AG04449 (cell line): Measurements from ENCODE around the gene NIT1.

Source experiments
- CTCF ChIA-PET: fragments of 350-600 bp; formaldehyde crosslinking; extraction: SDS; loops from one replicate; lab custom pipeline; 2021; ENCODE audit warnings: antibody characterized with exemption; lab: Yijun Ruan, JAX
- POLR2A ChIA-PET: fragments of 400-600, 350-600 bp; formaldehyde crosslinking; extraction: SDS; loops from one replicate; lab custom pipeline; 2020; ENCODE audit warnings: antibody characterized with exemption, inconsistent platforms; lab: Yijun Ruan, JAX
- DNase-seq: peaks from one replicate; pipeline ENCODE4 v3.0.0-alpha.2; 2010; ENCODE audit warnings: low read depth, low spot score
- H3K4me3 ChIP-seq: 2 replicates; pipeline ENCODE4 v1.5.1; 2011; ENCODE audit warnings: low read depth, mild to moderate bottlenecking, control low read depth, low read length
- TF ChIP-seq, protein P1 (sequence below): IDR thresholded peaks from one replicate; pipeline ENCODE4 v1.5.1; 2011; ENCODE audit warnings: mild to moderate bottlenecking, moderate library complexity, low read length, control low read depth, inconsistent platforms; ENCODE audit not compliant: insufficient read depth; ENCODE audit errors: missing control alignments

NIT1 gene, protein sequence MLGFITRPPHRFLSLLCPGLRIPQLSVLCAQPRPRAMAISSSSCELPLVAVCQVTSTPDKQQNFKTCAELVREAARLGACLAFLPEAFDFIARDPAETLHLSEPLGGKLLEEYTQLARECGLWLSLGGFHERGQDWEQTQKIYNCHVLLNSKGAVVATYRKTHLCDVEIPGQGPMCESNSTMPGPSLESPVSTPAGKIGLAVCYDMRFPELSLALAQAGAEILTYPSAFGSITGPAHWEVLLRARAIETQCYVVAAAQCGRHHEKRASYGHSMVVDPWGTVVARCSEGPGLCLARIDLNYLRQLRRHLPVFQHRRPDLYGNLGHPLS

DNA sequence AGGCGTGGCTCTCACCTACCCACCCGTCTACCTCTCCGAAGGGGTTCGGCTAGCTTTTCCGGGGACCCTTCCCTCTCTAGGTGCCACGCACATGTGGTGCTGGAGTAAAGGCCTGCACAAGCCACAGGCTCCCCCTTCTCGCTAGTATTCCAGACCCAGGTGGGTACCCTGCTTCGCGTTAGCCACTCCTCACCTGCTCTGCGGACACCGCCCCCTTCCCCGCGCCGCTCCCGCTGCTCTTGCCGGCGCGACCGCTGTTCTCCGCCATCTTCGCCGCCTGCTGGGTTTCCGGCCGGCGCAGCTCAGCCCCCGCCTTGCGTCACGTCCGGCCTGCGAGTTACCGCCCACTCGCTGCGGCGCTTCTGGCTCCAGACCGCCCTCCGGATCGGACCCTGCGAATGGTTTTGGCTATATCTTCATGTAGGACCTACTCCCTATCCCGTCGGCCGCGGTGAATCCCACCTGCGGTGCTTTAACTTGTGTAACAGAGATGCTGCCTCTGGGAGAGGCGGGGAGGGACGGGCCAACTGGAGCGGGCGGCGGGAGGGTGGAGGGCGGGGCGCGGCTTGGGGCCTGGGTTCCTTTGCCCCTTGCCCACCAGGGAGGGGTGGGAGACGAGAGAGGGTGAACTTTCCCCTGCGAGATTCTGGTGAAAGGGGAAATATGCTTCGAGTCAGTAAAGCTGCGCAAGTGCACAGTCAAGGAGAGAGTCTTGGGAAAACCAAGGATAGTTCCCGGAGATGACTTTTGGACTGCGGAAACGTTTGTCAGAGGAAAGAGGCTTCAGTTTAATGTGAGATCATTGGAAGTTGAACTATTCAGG, at the start of gene NIT1, which contains the start of gene PFDN2:
Gene NIT1 (plus strand): TSS at position 347 of the 823 bp plus-strand sequence. CDS start 72 bp downstream, at position 419.
Gene PFDN2 (minus strand): TSS at position 279 of the 823 bp plus-strand sequence. CDS start 11 bp downstream, at position 268.
- TF ChIP-seq, protein P1, sequence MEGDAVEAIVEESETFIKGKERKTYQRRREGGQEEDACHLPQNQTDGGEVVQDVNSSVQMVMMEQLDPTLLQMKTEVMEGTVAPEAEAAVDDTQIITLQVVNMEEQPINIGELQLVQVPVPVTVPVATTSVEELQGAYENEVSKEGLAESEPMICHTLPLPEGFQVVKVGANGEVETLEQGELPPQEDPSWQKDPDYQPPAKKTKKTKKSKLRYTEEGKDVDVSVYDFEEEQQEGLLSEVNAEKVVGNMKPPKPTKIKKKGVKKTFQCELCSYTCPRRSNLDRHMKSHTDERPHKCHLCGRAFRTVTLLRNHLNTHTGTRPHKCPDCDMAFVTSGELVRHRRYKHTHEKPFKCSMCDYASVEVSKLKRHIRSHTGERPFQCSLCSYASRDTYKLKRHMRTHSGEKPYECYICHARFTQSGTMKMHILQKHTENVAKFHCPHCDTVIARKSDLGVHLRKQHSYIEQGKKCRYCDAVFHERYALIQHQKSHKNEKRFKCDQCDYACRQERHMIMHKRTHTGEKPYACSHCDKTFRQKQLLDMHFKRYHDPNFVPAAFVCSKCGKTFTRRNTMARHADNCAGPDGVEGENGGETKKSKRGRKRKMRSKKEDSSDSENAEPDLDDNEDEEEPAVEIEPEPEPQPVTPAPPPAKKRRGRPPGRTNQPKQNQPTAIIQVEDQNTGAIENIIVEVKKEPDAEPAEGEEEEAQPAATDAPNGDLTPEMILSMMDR, result no peak
- no peak for DNase-seq
- ChIA-PET CTCF (interaction anchor here (0.9 to 6.8 kb wide), 8 partner anchors 10 to 124 kb away, joined by 3 to 57 read pairs (median 4); partner anchors contain the start of gene KLHDC9), POLR2A (interaction anchor here (0.6 to 1.1 kb wide), 2 partner anchors 15 to 73 kb away, joined by 3 to 6 read pairs; no protein-coding TSS in a partner anchor)
- H3K4me3 ChIP-seq, result peak within 1 kb of the TSS; percentile 98

DNA sequence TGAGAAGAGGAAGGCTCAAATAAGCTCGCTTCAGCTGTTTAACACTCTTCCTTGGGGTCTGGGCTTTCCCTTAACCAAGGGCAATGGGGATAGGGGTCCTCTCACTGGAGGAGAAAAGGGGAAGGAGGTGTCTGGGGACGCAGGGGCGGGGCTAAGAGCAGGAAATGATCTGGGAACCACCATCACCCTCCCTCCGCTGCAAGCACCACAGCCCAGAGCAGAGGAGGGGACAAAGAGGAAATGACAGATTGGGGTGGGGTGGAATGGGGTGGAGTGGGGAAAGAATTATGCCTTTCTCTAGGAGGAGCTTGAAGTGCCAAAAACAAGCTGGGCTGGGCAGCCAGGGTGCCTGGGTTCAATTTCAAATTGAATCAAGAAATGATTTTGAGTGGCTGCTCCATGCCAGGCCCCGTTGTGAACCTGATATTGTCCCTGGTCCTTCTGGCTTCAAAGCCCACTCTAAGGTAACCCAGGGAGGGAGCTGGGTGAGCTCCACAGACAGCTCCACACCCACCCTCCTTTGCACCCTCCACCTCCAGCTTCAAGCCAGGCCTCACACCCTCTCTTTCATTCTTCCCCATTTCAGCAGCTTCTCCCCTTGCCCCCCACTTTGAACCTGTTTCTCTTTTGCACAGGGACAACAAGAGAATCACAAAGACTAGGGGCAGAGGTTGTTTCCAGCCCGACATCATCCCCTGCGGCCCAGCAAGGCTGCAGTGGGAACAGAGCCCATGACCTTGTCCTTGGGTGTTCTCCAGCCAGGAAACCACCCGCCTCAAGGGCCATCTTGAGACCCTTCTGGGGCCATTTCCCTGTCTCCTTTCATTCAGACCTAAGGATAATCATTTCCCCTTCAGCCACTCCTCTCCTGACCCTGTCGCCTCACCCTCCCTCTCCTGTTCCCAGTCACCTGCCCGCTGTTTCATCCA, 49.3 kb upstream of the NIT1 start:
- no peak for DNase-seq
- CTCF ChIA-PET, result interaction anchor here (0.8 to 8.9 kb wide), 6 partner anchors 9 to 33 kb away, joined by 3 to 100 read pairs (median 3); partner anchors contain the start of genes KLHDC9 and USF1
- POLR2A ChIA-PET, result no interaction called here
- H3K4me3 ChIP-seq, result no peak overlapping the region
- TF ChIP-seq, protein P1, result no peak

DNA sequence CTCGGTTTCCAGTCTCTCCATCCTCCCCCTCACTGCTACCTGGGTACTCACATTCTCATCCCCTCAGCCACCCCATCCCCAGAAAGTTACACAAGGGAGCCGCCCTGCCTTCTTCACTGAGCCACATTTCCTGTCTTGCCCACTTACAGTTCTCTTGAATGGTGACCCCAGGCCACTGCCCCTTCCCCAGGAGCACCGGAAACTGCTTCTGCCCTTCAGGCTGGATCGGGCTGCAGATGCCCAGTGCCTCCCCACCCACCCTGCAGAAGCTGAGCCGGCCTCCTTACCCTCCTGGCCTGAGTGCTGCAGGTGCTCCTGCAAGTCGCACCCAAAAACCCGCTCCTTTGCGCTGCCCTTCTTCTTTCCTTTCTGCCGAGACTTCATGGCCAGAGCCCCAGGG, 48.7 kb upstream of the NIT1 start:
- TF ChIP-seq, protein P1, result no peak
- POLR2A ChIA-PET, result no interaction called here
- no peak for DNase-seq
- H3K4me3 ChIP-seq, result no peak overlapping the region
- CTCF ChIA-PET, result interaction anchor here (1.1 to 8.9 kb wide), 4 partner anchors 20 to 29 kb away, joined by 3 to 100 read pairs (median 4); partner anchors contain the start of genes KLHDC9 and USF1

DNA sequence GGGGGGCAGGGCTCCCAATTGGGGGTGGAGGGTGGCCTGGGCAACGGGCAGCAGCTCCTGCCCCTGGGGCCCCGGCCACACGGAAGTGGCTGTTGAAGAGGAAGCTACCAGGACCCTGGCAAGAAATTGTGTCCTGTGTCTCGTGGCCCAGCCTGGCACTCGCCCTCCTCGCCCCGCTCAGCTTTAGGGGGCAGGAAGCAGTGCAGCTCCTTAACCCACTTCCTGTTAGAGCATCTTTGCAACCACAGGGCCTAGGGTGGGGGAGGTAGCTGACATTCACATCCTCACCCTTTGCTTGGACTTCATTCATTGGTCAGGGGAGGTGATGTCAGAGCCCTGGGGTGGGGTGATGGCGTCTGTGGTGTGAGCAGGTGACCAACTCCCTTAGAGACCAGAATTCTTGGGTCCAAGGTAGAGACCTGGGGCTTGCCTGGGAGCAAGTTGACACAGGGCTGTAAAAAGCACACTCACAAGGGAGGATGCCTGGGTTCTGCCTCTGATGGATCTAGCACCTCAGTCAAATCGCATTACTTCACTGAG, 48.1 kb upstream of the NIT1 start, which contains the start of gene ARHGAP30:
Gene ARHGAP30 (minus strand): TSS at position 161 of the 540 bp plus-strand sequence. CDS start 267 bp downstream, outside the sequence.
- TF ChIP-seq, protein P1, result no peak
- CTCF ChIA-PET, result interaction anchor here (0.7 to 8.9 kb wide), 4 partner anchors 28 to 73 kb away, joined by 3 to 100 read pairs (median 6); partner anchors contain the start of gene KLHDC9
- H3K4me3 ChIP-seq, result no peak within 1 kb of the TSS
- DNase-seq, result no peak
- POLR2A ChIA-PET, result no interaction called here

DNA sequence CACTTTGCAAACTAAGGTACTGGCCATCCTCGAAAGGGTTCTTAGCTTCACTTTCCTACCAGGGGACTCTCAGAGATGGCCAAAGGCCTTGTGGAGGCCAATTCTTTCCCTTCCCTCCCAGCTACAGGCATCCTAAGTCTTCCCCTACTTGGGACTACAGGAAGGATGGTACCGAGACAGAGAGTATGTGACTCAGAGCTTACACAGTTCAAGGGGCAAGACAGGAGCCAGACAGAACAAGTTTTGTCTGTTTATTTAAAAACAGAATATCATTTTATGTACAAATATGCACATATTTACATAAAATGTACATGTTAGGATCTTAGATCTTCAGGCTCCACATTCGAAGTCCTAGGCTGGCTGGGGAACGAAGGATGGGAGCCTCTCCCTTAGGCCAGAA, 47.1 kb upstream of the NIT1 start:
- CTCF ChIA-PET, result interaction anchor here (0.7 to 8.9 kb wide), 8 partner anchors 10 to 73 kb away, joined by 3 to 100 read pairs (median 8); partner anchors contain the start of gene KLHDC9
- DNase-seq, result no peak
- POLR2A ChIA-PET, result no interaction called here
- TF ChIP-seq, protein P1, result no peak
- H3K4me3 ChIP-seq, result no peak overlapping the region
